GM06990 (cell line): Measurements from ENCODE around the gene SOCS6.
A peak's percentile ranks its signal among the peaks of the same experiment; 100 is the strongest.

Experiments
- DNase-seq: peaks from one replicate; pipeline ENCODE4 v3.0.0-alpha.2; 2011; ENCODE audit not compliant: insufficient read length; ENCODE audit errors: extremely low read depth
- H3K27me3 ChIP-seq: replicated peaks from 2 replicates; pipeline ENCODE4 v1.6.0; 2011; ENCODE audit warnings: low read length; ENCODE audit not compliant: control insufficient read depth, insufficient read depth
- H3K36me3 ChIP-seq: 2 replicates; pipeline ENCODE4 v1.5.1; 2011; ENCODE audit warnings: low read length; ENCODE audit not compliant: control insufficient read depth, insufficient read depth
- H3K4me3 ChIP-seq: replicated peaks from 2 replicates; pipeline ENCODE4 v1.5.1; 2011; ENCODE audit warnings: low read depth, mild to moderate bottlenecking, control low read depth, low read length
- TF ChIP-seq, protein P1 (sequence below): IDR thresholded peaks from 2 replicates; pipeline ENCODE4 v1.5.1; 2011; ENCODE audit warnings: low read length, control low read depth, mild to moderate bottlenecking, inconsistent platforms; ENCODE audit not compliant: insufficient read depth, poor library complexity, severe bottlenecking

Gene SOCS6

DNA sequence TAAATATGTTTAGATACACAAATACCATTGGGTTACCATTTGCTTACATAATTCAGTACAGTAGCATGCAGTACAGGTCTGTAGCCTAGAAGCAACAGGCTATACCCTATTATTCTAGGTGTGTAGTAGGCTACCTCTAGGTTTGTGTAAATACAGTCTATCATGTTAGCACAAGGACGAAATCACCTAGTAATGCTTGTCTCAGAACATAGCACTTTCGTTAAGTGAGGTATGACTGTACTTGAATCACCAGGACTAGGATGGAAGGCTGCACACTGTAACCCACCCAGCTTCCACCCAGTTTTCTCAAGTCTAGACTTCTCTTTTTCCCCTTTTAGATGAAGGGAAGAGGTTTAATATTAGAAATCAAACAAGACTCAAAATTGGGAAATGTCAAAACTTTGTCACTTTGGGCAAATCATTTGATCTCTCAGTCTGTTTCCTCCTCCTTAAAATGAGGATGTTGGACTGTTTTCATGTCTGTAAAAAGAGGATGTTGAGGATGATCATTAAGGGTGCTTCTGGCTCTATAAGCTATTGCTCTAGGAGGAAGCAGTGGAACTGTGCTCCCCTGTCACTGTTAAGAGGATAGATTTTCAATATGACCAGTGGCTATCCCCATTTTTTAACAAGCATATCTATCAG is 3.7 kb upstream of the SOCS6 start:
- no peaks in the 10 kb centered on the region for H3K27me3 ChIP-seq
- TF ChIP-seq, protein P1, sequence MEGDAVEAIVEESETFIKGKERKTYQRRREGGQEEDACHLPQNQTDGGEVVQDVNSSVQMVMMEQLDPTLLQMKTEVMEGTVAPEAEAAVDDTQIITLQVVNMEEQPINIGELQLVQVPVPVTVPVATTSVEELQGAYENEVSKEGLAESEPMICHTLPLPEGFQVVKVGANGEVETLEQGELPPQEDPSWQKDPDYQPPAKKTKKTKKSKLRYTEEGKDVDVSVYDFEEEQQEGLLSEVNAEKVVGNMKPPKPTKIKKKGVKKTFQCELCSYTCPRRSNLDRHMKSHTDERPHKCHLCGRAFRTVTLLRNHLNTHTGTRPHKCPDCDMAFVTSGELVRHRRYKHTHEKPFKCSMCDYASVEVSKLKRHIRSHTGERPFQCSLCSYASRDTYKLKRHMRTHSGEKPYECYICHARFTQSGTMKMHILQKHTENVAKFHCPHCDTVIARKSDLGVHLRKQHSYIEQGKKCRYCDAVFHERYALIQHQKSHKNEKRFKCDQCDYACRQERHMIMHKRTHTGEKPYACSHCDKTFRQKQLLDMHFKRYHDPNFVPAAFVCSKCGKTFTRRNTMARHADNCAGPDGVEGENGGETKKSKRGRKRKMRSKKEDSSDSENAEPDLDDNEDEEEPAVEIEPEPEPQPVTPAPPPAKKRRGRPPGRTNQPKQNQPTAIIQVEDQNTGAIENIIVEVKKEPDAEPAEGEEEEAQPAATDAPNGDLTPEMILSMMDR, result no peak
- no peak for DNase-seq
- H3K4me3 ChIP-seq, result no peak overlapping the region
- no peaks in the 10 kb centered on the region for H3K36me3 ChIP-seq

DNA sequence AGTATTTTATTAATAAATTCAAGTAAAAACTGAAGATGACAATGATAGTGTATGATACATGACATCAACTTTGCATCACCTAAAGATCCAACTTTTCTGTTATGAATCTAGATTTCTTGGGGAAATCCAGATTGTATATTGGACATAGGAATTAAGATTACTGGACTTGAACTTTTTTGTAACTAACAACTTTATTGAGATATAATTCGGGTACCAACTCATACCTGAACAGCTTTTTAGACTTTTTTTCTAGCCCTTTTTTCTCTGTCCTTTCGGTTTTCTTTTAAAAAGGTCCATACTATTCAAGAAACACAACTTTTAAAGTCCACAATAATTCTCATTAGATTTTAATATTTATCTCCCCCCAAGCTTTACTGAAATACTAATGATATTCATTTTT is 1.1 kb upstream of the SOCS6 start:
- H3K36me3 ChIP-seq, result no peaks in the 10 kb centered on the region
- H3K27me3 ChIP-seq, result no peaks in the 10 kb centered on the region
- DNase-seq, result no peak
- H3K4me3 ChIP-seq, result no peak overlapping the region
- TF ChIP-seq, protein P1, result no peak

DNA sequence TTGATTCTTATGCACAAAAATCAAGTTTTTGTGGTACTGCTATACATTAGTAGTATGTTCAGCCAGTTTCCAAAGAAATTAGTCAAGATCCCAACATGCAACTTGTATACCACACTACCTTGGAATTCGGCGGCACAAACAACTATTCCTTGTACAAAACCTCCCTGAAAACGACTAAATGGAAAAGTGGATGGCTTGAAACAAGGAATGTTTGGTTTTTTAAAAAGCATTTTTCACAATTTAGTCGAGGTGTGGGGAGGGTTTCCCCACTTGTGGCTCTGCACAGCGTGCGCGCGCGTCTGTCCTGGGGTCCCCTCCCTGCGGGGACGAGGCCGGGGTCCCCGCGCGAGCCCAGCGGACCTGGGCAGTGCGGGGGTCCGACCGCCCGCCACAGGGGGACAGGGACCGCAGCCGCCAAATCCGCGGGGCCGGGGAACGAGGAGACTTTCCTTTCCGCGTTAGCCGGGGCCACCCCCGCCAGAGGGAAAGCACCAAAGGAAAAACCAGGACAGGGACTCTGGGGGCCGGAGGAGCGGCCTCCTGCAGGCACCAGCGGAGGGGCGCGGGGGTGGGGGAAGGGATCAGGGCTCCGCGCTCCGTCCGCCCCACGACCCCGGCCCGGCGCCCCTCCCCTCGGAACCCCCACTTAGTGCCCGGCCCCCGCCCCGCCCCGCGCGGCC is 534 bp upstream of the SOCS6 start:
- DNase-seq, result peak; percentile 18
- Histone ChIP-seq H3K36me3 (no peaks in the 10 kb centered on the region), H3K27me3 (no peaks in the 10 kb centered on the region), H3K4me3 (peak overlapping the region; percentile 66)
- TF ChIP-seq, protein P1, result no peak

DNA sequence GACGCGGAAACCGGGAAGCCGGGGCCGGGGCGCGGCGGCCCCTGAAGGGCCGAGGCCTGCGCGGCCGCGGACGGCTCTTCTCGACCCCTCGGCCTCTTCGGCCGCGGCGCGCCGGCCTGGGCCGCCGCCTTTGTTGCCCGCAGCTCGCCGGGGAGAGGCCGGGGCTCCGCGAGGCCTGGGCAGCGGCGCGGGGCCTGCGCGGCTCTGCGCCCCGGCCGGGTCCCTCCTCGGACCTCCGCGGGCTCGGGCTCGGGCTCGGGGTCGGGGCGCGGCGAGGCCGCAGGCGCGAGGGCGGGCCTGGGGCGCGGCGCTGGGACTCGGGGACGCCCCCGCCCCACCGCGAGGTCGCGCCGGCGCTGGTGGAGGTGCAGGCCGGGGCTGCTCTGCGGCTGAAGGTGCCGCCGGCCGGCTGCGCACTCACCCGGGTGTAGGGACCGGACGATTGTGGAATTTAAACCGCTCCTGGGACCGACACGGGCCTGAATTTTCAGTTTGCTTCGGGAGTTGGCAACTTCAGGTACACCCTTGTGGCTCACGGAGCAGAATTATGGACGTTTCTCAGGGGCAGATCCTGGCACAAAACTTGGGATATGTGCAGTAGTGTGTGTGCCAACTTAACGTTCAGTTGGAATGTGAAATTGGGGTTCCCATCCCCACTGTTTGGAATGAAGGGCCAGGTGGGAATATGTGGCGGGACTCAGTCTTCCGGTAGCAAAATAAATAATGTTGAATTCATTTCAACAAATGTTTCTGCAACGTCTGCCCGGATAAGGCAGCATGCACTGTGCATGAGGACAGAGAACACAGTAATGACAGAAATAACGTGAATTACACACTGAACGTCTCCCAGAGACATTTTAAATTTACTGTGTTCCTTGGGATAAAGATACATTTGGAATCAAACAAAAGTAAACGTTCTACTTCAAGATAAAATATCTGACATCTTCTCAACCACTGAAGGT is 787 bp downstream of the SOCS6 start:
- no peaks in the 10 kb centered on the region for H3K36me3 ChIP-seq
- H3K4me3 ChIP-seq, result peak overlapping the region; percentile 68
- DNase-seq, result peak; percentile 63
- TF ChIP-seq, protein P1, result no peak
- H3K27me3 ChIP-seq, result no peaks in the 10 kb centered on the region

DNA sequence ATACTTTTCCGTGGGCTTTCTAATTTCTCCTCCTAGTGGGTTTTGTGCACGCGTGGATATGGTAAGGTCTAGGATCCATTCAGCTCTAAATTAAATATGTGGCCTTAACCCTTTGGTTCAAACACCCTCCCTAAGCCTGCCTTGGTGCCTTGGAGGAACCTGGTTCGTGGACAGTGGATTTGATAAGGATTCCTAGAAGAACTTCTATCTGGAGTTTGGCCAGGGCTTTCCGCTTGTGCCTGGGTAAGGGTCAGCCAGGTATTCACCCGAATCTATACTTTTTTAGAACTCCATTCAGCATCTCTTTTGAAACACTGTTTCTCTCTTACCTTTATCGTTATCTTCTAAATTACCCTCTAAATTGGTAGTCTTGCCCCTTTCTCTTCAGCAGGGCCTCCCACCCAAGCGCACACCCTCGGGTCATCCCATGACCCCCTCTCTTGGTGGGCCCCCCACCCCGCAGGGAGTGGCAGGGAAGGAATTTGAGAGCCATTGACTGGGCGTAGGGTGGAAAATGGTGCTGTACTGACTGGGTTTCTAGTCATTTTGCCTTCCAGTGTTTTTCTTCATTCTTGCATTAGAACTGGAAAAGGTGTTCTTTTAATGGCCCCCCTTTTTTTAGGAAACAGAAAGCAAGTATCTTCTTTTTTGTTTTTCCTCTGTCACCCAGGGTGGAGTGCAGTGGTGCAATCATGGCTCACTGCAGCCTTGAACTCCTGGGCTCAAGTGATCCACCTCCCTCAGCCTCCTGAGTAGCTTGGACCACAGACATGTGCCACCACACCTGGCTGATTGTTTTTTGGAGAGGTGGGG is 1.8 kb downstream of the SOCS6 start:
- no peak for DNase-seq
- H3K4me3 ChIP-seq, result peak overlapping the region; percentile 68

More for the DNA sequence above, 1.8 kb downstream of the SOCS6 start:
- H3K27me3 ChIP-seq, result no peaks in the 10 kb centered on the region
- H3K36me3 ChIP-seq, result no peaks in the 10 kb centered on the region
- TF ChIP-seq, protein P1, result no peak
